HG03575 (cell line): Measurements from ENCODE around the gene MKX.
"Not testable (repeated sequence)": the region's sequence is repeated elsewhere in the genome, so short reads cannot be mapped to it uniquely, and the experiment has no call there.

ENCODE experiments used
- ATAC-seq: cut with Tn5 transposase; IDR thresholded peaks from one replicate; pipeline ENCODE4 v1.9.1; 2021; ENCODE audit not compliant: unreplicated experiment, insufficient number of reproducible peaks, low FRiP score; ENCODE audit errors: extremely low read depth

Gene MKX

GRCh38 chr10:27699776-27700175, 45.8 kb downstream of the MKX start:
- no peak for ATAC-seq

- ATAC-seq: no peak
These were observed 46.7 kb downstream of the MKX start for GRCh38 chr10:27698961-27699360.

- ATAC-seq: no peak
These were observed 49.2 kb downstream of the MKX start for GRCh38 chr10:27696466-27696865.

- no peak for ATAC-seq
These were observed 49.9 kb downstream of the MKX start for GRCh38 chr10:27695706-27696105.

- ATAC-seq: no peak
These were observed 50.5 kb downstream of the MKX start for GRCh38 chr10:27695088-27695487.

GRCh38 chr10:27692663-27693062, 53.0 kb downstream of the MKX start:
- ATAC-seq: no peak

- ATAC-seq: no peak
These were observed 56.6 kb downstream of the MKX start for GRCh38 chr10:27688991-27689390.

DNA sequence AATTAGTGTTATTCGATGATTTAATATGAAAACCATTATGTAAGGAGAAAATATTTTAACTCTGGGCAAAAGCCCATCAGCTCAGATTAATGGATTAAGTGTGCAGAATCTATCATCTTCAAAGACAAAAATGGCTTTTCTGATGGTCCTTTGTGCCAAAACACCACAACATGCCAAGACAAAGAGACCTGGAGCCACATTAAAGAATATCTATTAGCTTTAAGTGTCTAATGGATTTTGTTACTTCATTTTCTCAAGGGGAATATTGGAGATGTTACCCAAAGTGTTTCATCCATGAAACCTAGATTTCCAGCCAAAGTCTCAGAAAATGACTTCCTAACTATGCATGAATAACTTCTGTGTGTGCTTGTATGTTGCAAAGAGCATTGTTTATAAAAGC, 57.3 kb downstream of the MKX start:
- ATAC-seq: no peak

DNA sequence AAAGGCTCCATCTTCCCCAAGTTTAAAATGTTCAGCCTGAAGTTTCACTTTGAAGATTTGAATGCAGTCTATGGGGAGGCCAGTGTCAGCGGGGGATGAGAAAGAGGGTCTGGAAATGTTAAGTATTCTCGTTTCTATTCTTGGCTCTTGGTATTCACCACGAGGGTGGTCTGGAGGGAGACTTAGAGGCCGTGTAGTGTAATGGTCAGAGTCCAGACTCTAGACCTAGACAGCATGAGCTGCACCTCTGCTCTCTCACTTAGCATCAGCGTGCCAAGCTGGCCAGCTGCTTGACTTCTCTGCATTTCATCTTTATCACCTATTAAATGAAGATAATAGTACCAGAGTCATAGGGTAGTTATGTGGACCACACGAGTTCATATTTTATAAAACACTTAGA, 57.9 kb downstream of the MKX start:
- ATAC-seq: no peak

GRCh38 chr10:27687326-27687725, 58.3 kb downstream of the MKX start:
- ATAC-seq: no peak

- no peak for ATAC-seq
These were observed 59.9 kb downstream of the MKX start for GRCh38 chr10:27685681-27686080.

- no peak for ATAC-seq
These were observed 62.4 kb downstream of the MKX start for GRCh38 chr10:27683226-27683625.

- not testable (repeated sequence) for ATAC-seq
These were observed 63.8 kb downstream of the MKX start for GRCh38 chr10:27681795-27682194.

- no peak for ATAC-seq
These were observed 64.7 kb downstream of the MKX start for GRCh38 chr10:27680691-27681605.

DNA sequence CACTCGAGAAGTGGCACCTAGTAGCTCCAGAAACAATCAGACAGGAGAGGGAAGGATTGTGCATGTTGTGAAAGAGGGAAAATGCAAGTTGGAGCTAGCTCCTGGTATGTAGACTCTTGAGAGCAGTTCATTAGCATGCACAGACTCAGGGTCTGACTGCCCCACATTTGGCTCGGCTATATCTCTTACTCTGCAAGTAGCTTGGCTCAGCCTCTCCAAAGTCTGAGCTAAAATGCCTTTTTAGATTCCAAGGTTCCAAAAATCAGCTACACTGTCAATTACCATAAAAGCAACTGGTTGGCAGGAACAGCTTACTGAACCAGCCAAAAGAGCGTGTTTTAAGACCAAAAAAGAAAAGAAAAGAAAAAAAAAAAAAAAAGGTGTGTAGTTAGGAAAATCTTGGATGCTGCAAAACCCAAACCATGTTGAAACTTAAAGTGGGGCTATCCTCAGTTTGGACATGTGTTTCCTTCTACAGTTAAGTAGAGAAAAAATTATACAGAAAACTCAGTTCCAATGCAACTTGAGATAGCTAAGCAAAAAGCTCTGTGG, 65.5 kb downstream of the MKX start:
- no peak for ATAC-seq

DNA sequence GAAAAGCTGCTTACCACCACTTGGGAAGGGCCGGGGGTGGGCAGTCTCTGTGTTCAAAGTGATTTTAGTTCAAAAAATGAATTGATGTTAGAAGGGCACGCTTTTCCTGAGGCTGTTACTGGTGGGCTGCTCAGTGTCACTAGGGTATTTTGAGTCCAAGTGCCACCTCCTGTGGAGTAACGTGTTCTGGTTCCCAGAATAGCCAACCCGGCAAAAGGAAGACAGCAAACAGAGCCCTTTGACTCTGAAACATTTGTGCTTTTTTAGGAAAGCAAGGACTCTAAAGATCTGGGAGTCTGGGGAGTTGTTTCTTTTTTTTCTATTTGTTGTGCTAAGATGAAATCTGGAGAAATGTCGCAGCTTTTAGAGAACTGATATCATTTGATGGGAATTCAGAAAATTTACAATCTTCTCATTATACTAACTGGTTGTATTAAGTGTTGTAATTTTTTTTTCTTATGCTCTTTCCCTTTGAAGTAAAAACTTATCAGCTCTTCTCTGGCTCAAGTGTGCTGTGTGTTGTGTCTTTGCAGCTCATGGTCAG, 66.2 kb downstream of the MKX start:
- ATAC-seq: no peak

- ATAC-seq: no peak
These were observed 67.5 kb downstream of the MKX start for GRCh38 chr10:27678166-27678565.

GRCh38 chr10:27673065-27673464, 72.6 kb downstream of the MKX start:
- no peak for ATAC-seq

DNA sequence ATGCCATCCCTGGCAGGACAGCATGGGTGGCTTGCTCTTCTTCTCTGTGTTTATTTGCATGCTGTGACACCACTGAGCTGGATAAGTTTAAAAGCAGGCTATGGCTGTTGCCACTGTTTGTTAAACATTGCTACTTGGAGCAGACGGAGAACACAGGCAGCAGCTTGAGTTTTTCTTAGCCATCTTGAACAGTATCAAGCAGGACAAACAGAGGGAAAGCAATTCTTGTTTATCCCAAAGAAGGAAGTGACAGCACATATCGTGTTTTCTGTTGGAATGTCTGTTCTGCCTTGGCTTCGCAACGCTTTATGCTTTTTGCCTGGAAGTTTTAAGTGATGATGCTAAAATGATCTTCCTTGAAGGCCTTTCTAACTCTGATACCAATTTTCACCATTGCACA, 73.8 kb downstream of the MKX start:
- no peak for ATAC-seq

DNA sequence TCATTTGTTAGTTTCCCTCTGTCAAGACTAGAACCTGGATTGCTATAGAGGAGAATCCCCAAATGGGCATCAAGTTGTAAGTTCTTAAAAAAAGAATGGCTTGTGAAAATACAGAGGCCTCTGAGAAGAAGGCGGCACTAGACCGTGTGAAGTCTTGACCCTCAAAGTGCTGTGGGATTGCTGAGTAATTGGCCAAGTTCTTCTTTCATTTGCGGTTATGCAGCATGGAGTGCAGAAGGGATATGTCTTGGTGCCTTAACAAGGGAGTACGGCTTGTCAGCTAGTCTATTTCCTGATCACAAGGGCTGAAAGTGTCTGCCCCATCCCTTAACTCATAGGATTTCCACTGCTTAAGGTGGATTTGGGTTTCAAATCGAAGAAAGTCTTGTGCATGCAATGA, 81.2 kb downstream of the MKX start:
- ATAC-seq: no peak
